Muscle of back (tissue), 11 donors: Measurements from ENCODE around the gene GCNA. TPM values are rescaled to one million over a fixed set of nuclear protein-coding genes. Genes with fewer than 3 reads are reported as not detected.
"Not testable (repeated sequence)": the region's sequence is repeated elsewhere in the genome, so short reads cannot be mapped to it uniquely, and the experiment has no call there.

Experiments
- DNase-seq, 3 donors: peaks; one replicate each; pipeline versions ENCODE4 v3.0.0 to v3.0.0-alpha.2; 2013
- polyA plus RNA-seq, 10 donors: library from polyadenylated mRNA; unstranded; fragments of 120-200 nt; gene quantifications; one replicate each; pipeline ENCODE4 v1.2.1, GENCODE V29; 2013; ENCODE audit not compliant: insufficient read length in 10 of 10

GCNA gene
- polyA plus RNA-seq, 10 donors, result 1.2 to 3.6 (median 2.0) TPM

GRCh38 chrX:71559773-71560172 lies 18.5 kb upstream of the GCNA start:
- DNase-seq, result not testable (repeated sequence)

- DNase-seq, result no peak
These were observed 14.3 kb upstream of the GCNA start for GRCh38 chrX:71563921-71564320.

GRCh38 chrX:71565474-71566041 lies 12.7 kb upstream of the GCNA start:
- peak in 1 of 3 donors; percentile 11 for DNase-seq

- DNase-seq, result not testable (repeated sequence)
These were observed 6.8 kb upstream of the GCNA start for GRCh38 chrX:71571390-71571789.

- no peak for DNase-seq
These were observed 4.6 kb upstream of the GCNA start for GRCh38 chrX:71573590-71573989.

- no peak for DNase-seq
These were observed 555 bp upstream of the GCNA start for GRCh38 chrX:71577682-71578081.

- no peak for DNase-seq
These were observed 1.1 kb downstream of the GCNA start for GRCh38 chrX:71579136-71579989.

GRCh38 chrX:71579990-71580380 lies 1.7 kb downstream of the GCNA start:
- DNase-seq, result no peak

GRCh38 chrX:71581210-71581609 lies 3.0 kb downstream of the GCNA start:
- no peak for DNase-seq

- no peak for DNase-seq
These were observed 8.7 kb downstream of the GCNA start for GRCh38 chrX:71586929-71587328.

- DNase-seq, result not testable (repeated sequence)
These were observed 15.0 kb downstream of the GCNA start for GRCh38 chrX:71593210-71593609.

GRCh38 chrX:71599965-71600364 lies 21.7 kb downstream of the GCNA start:
- no peak for DNase-seq

- no peak for DNase-seq
These were observed 25.4 kb downstream of the GCNA start for GRCh38 chrX:71603618-71604017.

- no peak for DNase-seq
These were observed 25.9 kb downstream of the GCNA start for GRCh38 chrX:71604141-71604540.

- no peak for DNase-seq
These were observed 26.7 kb downstream of the GCNA start for GRCh38 chrX:71604796-71605568.

- DNase-seq, result no peak
These were observed 28.4 kb downstream of the GCNA start for GRCh38 chrX:71606536-71607216.

- no peak for DNase-seq
These were observed 29.3 kb downstream of the GCNA start for GRCh38 chrX:71607488-71607887.

- no peak for DNase-seq
These were observed 31.0 kb downstream of the GCNA start for GRCh38 chrX:71609095-71609750.

- DNase-seq, result not testable (repeated sequence)
These were observed 33.5 kb downstream of the GCNA start for GRCh38 chrX:71611736-71612135.

GRCh38 chrX:71612256-71612655 lies 34.0 kb downstream of the GCNA start:
- no peak for DNase-seq

GRCh38 chrX:71615056-71615455 lies 36.8 kb downstream of the GCNA start:
- DNase-seq, result no peak

GRCh38 chrX:71615954-71616353 lies 37.7 kb downstream of the GCNA start:
- DNase-seq, result no peak
